Activated naive CD4-positive, alpha-beta T cell treated with anti-CD3 and anti-CD28 coated beads, Interleukin-2, amount 50 U/mL, for 72 hours (primary cell): Measurements from ENCODE around the gene PRODH2. TPM values are rescaled to one million over a fixed set of nuclear protein-coding genes. Genes with fewer than 3 reads are reported as not detected.
A peak's percentile ranks its signal among the peaks of the same experiment; 100 is the strongest.

Experiments
- ATAC-seq, 2 donors: fragments of 150-1000 bp; cut with Tn5 transposase; 2 replicates each; pipeline ENCODE4 v1.10.0; 2021; ENCODE audit warnings: mild to moderate bottlenecking in 2 of 2, moderate library complexity in 2 of 2
- DNase-seq, 2 donors: peaks; one replicate each; pipeline ENCODE4 v3.0.0; 2021 to 2022; ENCODE audit warnings: low spot score in 2 of 2
- H3K27ac Mint-ChIP-seq, 2 donors: one replicate each; pipeline ENCODE4 v1.8.0; 2022; ENCODE audit warnings: mild to moderate bottlenecking in 2 of 2, mixed read lengths in 2 of 2
- H3K36me3 Mint-ChIP-seq, 2 donors: one replicate each; pipeline ENCODE4 v1.8.0; 2022; ENCODE audit warnings: mixed read lengths in 2 of 2
- H3K9me3 Mint-ChIP-seq, 2 donors: one replicate each; pipeline ENCODE4 v1.8.0; 2022; ENCODE audit warnings: mixed read lengths in 2 of 2
- total RNA-seq, 2 donors: library from RNA; stranded (reverse); gene quantifications; one replicate each; pipeline ENCODE4 v1.2.3, GENCODE V29; 2022

The PRODH2 gene
- total RNA-seq, 2 donors from 2014 or later: not detected

DNA sequence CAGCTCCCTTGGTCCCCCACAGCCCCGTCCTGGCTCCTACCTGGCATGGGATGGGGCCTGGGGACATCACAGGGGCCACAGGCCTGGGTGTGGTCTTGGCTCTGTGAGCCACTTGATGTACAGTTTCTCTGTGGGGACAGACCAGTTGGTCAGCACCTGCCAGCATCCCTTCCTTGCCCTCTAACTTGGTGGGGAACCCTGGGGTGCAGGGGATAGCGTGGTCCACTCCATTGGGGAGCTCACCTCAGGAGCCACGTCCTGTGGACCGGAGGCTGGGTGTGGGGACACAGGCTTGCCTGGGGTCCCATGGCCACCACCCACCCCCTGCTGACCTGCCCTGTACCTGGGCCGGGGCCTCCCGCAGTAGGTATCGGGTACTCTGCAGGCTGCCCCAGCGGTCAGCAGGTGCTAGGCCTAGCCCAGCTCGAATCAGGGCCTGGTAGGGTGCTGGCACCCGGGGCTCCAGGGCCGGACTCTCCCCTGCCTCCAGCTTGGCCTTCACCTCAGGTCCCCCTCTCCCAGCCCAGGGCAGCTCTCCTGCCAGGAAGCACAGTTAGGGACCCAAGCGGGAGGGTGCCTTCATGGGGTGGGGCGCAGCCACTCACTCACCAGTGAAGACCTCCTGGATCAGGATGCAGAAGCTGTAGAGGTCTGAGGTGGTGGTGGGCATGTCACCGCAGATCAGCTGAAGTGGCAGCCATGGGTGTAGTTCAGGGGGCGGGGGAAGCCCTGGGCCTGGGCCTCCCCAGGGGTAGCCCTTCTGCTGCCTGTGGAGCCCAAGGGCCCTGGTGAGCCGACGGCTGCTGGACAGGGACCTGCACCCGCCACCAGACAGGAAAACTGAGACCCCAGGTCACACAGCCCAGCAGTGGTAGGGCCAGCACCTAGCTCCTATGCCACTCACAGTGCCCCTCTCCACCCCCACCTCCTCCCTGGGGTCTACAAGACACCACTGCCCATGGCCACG lies 22.4 kb downstream of the PRODH2 start:
- peak in 1 of 2 donors; percentile 13 for ATAC-seq
- no peaks in the 10 kb centered on the region for H3K9me3 Mint-ChIP-seq
- H3K27ac Mint-ChIP-seq: peak overlapping the region in 1 of 2 donors; percentile 44
- no peaks in the 10 kb centered on the region for H3K36me3 Mint-ChIP-seq
- DNase-seq: no peak

DNA sequence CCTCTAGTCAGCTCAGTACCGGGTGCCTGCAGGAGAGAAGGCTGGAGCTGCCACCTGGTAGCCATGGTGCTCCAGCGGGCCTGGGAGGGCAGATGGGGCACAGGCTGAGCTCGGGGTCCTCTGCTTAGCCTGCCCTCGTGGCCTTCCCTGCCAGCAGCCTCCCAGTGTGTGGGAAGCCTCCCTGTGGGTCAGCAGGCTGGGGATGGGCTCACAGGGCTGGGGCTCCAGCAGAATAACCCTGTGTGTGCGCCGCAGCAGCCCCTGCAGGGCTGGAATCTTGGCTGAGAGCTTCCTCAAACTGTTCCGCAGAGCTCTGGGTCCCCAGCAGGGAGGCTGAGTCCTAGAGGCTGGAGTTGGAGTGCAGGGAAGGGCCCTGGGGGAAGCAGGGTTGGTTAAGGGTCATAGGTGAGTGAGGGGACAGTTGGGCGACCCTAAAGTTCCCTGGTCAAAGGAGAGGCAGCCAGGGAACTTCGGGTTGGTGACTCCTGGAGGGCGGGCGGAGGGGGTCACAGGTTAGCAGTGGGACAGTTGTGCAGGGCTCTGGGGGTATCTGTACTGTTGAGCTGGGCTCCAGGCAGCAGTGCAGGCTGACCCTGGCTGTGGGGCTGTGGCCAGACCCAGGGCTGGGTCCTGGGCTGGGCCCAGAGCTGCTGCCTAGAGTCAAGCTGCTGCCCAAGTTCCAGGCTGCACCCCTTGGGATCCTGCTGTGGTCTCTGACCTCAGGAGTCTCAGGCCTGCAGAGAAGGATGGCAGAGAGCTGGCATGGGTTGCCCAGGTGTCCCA lies 23.3 kb downstream of the PRODH2 start:
- ATAC-seq (peak in 1 of 2 donors; percentile 19), DNase-seq (no peak)
- no peaks in the 10 kb centered on the region for H3K9me3 Mint-ChIP-seq
- H3K36me3 Mint-ChIP-seq: no peaks in the 10 kb centered on the region
- peak overlapping the region in 1 of 2 donors; percentile 44 for H3K27ac Mint-ChIP-seq

DNA sequence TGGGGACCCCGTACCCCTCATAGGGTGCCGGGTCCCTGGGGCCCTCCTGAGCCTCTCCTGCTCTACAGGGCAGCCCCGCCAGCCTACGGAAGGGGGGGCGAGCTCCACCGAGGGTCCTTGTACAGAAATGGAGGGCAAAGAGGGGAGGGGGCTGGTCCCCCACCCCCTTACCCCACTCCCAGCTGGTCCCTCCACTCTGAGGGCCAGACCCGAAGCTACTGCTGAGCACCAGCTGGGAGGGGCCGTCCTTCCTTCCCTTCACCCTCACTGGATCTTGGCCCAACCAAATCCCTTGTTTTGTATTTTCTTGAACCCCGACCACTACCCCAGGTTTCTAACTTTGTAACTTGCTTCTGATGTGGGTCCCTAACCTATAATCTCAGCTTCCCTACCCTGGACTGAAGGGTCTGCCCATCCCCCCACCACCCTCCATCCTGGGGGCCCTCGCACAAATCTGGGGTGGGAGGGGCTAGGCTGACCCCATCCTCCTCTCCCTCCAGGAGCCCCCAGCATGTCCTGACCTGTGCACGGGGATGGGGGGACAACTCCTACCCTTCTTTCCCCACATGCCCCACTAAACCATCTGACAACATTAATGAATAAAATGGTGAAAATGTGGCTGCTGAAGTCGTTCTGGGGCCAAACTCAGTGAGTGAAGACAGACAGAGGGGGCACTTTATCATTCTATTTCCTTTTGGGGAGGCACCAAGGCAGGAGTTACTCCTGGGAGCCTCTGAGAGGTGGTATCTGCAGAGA lies 24.3 kb downstream of the PRODH2 start:
- Mint-ChIP-seq H3K27ac (peak overlapping the region in 1 of 2 donors; percentile 24), H3K36me3 (no peaks in the 10 kb centered on the region), H3K9me3 (no peaks in the 10 kb centered on the region)
- ATAC-seq (no peak), DNase-seq (no peak)

DNA sequence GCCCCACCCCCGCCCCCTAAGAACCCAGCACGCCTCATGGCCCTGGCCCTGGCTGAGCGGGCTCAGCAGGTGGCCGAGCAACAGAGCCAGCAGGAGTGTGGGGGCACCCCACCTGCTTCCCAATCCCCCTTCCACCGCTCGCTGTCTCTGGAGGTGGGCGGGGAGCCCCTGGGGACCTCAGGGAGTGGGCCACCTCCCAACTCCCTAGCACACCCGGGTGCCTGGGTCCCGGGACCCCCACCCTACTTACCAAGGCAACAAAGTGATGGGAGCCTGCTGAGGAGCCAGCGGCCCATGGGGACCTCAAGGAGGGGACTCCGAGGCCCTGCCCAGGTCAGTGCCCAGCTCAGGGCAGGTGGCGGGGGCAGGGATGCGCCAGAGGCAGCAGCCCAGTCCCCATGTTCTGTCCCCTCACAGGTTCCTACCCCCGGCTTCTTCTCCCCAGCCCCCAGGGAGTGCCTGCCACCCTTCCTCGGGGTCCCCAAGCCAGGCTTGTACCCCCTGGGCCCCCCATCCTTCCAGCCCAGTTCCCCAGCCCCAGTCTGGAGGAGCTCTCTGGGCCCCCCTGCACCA lies 25.3 kb downstream of the PRODH2 start:
- Mint-ChIP-seq H3K9me3 (no peaks in the 10 kb centered on the region), H3K27ac (no peak overlapping the region), H3K36me3 (no peaks in the 10 kb centered on the region)
- DNase-seq: no peak
- no peak for ATAC-seq

DNA sequence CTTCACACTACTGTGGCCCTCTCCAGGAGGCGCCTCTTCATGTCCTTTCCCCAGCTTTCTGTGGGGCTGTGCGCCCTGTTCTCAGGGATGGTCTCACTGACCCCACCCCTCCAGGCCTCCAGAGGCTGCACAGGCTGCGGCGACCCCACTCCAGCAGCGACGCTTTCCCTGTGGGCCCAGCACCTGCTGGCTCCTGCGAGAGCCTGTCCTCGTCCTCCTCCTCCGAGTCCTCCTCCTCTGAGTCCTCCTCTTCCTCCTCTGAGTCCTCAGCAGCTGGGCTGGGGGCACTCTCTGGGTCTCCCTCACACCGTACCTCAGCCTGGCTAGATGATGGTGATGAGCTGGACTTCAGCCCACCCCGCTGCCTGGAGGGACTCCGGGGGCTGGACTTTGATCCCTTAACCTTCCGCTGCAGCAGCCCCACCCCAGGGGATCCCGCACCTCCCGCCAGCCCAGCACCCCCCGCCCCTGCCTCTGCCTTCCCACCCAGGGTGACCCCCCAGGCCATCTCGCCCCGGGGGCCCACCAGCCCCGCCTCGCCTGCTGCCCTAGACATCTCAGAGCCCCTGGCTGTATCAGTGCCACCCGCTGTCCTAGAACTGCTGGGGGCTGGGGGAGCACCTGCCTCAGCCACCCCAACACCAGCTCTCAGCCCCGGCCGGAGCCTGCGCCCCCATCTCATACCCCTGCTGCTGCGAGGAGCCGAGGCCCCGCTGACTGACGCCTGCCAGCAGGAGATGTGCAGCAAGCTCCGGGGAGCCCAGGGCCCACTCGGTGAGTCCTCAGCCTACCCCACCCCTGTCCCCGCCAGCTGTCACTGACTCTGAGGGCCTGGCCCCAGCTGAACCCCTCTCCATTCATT lies 26.1 kb downstream of the PRODH2 start:
- no peak for DNase-seq
- Mint-ChIP-seq H3K9me3 (no peaks in the 10 kb centered on the region), H3K36me3 (no peaks in the 10 kb centered on the region), H3K27ac (no peak overlapping the region)
- no peak for ATAC-seq

GRCh38 chr19:35785339-35785627 lies 27.4 kb downstream of the PRODH2 start:
- Mint-ChIP-seq H3K27ac (no peak overlapping the region), H3K36me3 (no peaks in the 10 kb centered on the region), H3K9me3 (no peaks in the 10 kb centered on the region)
- ATAC-seq (no peak), DNase-seq (no peak)

DNA sequence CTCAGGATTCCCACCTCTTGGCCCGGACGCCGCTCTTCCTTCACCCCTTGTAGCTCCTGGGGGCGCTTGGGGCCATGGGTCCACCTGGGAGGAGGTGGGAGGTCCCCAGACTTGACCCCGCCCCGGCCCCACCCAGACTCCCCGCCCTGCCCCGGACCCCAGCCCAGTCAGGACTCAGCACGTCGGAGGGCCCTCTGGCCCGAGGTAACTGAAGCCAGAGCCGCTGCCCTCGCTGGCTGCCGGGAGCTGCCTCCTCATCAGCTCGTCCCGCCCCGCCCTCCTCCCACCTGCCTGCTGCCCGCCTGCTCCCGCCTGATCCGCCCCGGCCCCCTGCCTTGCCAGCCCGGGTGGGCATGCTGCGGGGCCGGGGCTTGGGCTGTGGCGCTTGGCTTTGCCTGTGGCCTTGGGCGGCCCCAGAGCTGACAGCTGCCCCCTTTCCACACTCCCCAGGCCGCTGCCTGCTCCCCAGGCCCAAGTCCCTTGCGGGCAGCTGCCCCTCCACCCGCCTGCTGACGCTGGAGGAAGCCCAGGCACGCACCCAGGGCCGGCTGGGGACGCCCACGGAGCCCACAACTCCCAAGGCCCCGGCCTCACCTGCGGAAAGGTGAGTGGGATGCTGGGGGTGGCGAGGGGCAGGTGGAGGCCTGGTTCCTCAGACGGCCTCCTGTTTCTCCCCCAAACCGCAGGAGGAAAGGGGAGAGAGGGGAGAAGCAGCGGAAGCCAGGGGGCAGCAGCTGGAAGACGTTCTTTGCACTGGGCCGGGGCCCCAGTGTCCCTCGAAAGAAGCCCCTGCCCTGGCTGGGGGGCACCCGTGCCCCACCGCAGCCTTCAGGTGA lies 27.9 kb downstream of the PRODH2 start:
- Mint-ChIP-seq H3K27ac (no peak overlapping the region), H3K9me3 (no peaks in the 10 kb centered on the region), H3K36me3 (no peaks in the 10 kb centered on the region)
- no peak for ATAC-seq
- DNase-seq: no peak

- peak in 1 of 2 donors; percentile 25 for ATAC-seq
Measured at GRCh38 chr19:35783469-35784434, 28.9 kb downstream of the PRODH2 start.

DNA sequence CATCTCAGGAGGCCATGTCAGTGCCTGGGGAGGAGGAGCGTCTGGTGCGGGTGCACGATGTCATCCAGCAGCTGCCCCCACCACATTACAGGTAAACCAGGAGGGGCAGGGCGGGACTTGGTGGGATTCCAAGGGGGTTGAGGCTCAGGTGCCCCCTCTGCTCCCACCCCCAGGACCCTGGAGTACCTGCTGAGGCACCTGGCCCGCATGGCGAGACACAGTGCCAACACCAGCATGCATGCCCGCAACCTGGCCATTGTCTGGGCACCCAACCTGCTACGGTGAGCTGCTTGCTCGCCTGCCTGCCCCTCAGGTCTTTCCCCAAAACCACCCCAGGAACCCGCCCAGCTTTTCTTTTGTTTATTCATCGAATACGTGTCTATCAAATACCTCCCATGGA lies 30.1 kb downstream of the PRODH2 start:
- H3K9me3 Mint-ChIP-seq: no peaks in the 10 kb centered on the region
- no peaks in the 10 kb centered on the region for H3K36me3 Mint-ChIP-seq
- H3K27ac Mint-ChIP-seq: no peak overlapping the region
- DNase-seq (no peak), ATAC-seq (no peak)

More at GRCh38 chr19:35783469-35784434, 28.9 kb downstream of the PRODH2 start:
- Mint-ChIP-seq H3K9me3 (no peaks in the 10 kb centered on the region), H3K36me3 (no peaks in the 10 kb centered on the region), H3K27ac (peak overlapping the region in 1 of 2 donors; percentile 5)
- DNase-seq: no peak

GRCh38 chr19:35781650-35782049 lies 31.0 kb downstream of the PRODH2 start:
- DNase-seq (no peak), ATAC-seq (no peak)
- no peaks in the 10 kb centered on the region for H3K36me3 Mint-ChIP-seq
- H3K9me3 Mint-ChIP-seq: no peaks in the 10 kb centered on the region
- H3K27ac Mint-ChIP-seq: no peak overlapping the region

GRCh38 chr19:35780717-35781116 lies 31.9 kb downstream of the PRODH2 start:
- Mint-ChIP-seq H3K36me3 (no peaks in the 10 kb centered on the region), H3K9me3 (no peaks in the 10 kb centered on the region), H3K27ac (no peak overlapping the region)
- DNase-seq (no peak), ATAC-seq (no peak)

DNA sequence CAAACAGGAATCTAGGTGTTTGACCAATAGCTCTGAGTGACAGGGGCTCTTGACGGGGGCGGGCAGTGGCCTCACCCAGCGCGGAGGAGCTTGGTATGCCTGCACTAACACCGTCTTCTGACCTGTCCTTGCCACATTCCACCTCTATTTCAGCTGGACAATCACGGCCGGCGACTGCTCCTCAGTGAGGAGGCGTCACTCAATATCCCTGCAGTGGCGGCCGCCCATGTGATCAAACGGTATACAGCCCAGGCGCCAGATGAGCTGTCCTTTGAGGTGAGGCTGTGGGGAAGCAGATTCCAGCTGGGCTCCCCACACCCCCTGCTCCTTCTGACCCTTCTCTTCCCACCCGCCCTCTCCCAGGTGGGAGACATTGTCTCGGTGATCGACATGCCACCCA lies 32.6 kb downstream of the PRODH2 start:
- ATAC-seq (no peak), DNase-seq (no peak)
- Mint-ChIP-seq H3K27ac (no peak overlapping the region), H3K9me3 (no peaks in the 10 kb centered on the region), H3K36me3 (no peaks in the 10 kb centered on the region)

GRCh38 chr19:35779033-35779432 lies 33.6 kb downstream of the PRODH2 start:
- ATAC-seq: no peak
- Mint-ChIP-seq H3K9me3 (no peaks in the 10 kb centered on the region), H3K36me3 (no peaks in the 10 kb centered on the region), H3K27ac (no peak overlapping the region)
- DNase-seq: no peak

GRCh38 chr19:35777961-35778360 lies 34.7 kb downstream of the PRODH2 start:
- Mint-ChIP-seq H3K36me3 (no peaks in the 10 kb centered on the region), H3K9me3 (no peaks in the 10 kb centered on the region), H3K27ac (no peak overlapping the region)
- ATAC-seq (no peak), DNase-seq (no peak)
